Erythroblast (primary cell): ENCODE data around the gene SSUH2.

Source experiments
- GATA1 ChIP-seq: IDR thresholded peaks from 2 replicates; pipeline ENCODE4 v1.6.1; 2011; ENCODE audit warnings: low read depth, mild to moderate bottlenecking, control low read depth, low read length, moderate library complexity
- POLR2A ChIP-seq: IDR thresholded peaks from 2 replicates; pipeline ENCODE4 v1.6.1; 2011; ENCODE audit warnings: mild to moderate bottlenecking, low read length

DNA sequence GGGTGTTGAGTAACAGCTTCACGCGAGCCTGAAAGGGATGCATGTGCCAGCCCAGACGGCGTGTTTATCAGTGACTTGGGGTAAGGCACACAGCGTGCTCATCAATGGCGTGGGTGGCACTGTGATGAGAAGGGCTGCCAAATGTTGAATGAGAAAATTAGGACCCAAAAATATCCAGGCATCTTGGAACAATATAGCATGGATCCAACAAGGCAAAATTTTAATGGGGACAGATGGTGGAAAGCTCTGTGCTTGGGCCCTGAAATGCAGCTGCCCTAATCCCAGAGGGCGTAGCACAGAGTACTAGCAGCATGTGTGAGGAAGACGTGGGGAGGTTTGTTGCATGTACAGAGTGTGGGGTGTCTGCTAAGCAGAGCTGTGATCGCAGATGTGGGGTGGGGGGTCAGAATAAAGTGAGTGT is 48.9 kb downstream of the SSUH2 start:
- no peak for TF ChIP-seq POLR2A
- TF ChIP-seq GATA1: no peak
